KOPT-K1 (cell line): ENCODE measurements around the gene OGFR.

ENCODE experiments used
- H3K27ac ChIP-seq: fragments of 200-600 bp; sonication (generic); 2 replicates; pipeline ENCODE4 v1.5.1; 2016; ENCODE audit warnings: antibody characterized with exemption, mild to moderate bottlenecking, low read depth, low read length; ENCODE audit not compliant: poor library complexity, severe bottlenecking
- H3K36me3 ChIP-seq: fragments of 200-600 bp; sonication (generic); 2 replicates; pipeline ENCODE4 v1.5.1; 2017; ENCODE audit warnings: antibody characterized with exemption, mild to moderate bottlenecking, low read length, moderate library complexity; ENCODE audit not compliant: insufficient read depth
- H3K9me3 ChIP-seq: fragments of 200-600 bp; sonication (generic); 2 replicates; pipeline ENCODE4 v1.5.1; 2017; ENCODE audit warnings: antibody characterized with exemption, low read length, mild to moderate bottlenecking; ENCODE audit not compliant: insufficient read depth, poor library complexity, severe bottlenecking

OGFR gene

DNA sequence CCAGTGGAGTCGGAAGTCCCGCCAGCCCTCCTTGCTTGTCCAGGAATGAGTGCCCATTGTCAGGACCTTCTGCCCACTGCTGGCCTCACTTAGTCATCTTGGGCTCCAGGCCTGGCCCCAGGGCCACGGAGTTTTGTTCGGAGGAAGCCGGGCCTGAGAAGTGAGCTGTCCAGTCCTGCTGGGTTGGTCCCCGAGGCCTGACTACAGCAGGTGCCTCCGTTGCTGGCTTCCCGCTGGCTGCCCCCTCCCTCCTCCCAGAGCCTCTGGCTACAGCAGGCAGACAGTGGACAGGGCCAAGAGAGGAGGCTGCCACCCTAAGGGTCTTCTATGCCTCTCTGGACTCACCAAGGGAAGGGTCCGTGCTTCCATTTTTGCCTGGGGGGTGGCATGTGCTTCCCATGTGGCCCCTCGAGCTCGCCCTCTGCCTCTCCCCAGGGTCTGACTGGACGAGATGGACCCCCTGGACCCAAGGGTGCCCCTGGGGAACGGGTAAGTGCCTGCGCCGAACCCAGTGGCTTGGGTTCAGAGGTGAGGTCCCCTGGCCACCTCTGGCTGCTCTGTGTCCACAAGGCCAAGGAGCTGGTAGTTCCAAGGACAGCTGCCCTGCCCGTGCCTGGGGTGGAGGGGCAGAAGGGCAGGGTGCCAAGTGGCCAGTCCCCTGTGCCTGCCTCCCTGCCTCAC, 15.0 kb downstream of the OGFR start:
- Histone ChIP-seq H3K9me3 (no peaks in the 10 kb centered on the region), H3K36me3 (no peaks in the 10 kb centered on the region), H3K27ac (no peak overlapping the region)

DNA sequence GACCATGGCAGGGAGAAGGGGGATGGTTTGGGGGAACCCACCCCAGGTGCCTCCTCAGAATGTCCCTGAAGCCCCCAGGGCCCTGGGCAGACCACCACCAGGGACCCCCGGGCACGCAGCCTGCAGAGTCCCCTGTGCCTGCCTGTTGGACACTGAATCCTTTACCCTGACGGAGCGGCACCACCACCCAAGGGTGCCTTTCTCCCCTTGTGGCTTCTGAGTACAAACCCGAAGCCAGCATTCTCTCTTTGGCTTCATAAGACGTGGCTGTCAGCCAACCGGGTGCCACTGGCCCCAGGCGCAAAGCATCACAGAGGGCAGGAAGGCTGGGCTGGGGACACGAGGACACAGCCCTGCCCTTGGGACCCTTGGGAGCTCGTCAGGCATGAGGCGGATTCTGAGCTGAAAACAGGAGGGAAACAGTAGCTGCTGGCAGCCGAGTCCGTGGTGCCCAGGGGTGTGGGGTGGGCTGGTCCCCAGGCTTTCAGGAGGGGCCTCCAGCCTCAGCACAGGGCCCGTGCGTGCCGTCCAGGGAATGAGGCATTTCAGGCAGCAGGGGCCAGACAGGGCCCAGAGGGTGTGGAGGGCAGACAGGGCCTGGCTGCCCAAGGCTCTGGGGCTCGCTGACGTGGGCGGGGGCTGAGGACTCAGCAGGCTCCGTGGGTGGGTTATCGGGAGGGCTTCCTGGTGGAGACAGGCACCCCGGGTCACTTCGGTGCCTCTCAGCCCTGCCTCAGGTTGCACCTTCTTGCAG, 15.8 kb downstream of the OGFR start:
- Histone ChIP-seq H3K36me3 (no peaks in the 10 kb centered on the region), H3K27ac (no peak overlapping the region), H3K9me3 (no peaks in the 10 kb centered on the region)

DNA sequence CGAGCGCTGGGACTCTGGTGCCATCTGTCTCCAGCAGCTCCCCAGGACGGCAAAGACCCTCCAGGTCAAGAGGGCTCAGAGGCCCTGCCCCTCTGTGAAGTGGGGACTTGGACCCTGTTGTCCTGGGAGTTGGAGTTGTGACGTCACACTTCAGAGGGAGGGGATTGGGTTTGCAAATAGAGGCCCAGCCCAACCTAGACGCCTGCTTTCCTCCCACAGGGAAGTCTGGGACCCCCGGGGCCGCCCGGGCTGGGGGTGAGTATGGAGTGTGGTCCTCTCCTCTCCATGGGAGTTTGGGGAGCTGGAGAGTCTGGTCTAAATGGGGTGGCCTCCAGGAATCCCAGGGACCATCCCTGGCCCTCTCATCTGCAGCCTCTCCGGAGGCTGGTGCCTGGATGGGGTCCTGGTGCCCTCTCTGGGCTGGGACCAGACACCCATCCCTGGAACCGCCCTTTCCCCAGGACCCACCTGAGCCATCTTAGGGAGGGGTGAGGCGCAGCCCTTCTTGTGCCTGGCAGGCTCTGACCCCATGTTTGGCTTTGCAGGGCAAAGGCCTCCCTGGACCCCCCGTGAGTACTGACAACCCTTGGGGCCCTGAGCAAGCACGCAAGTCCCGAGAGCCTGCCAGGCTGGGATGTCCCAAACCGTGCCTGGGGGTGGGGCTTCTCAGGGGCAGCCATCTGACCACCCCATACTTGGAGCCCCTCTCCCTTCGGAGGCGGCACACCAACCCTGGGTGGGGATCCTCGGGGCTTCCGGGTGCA, 16.5 kb downstream of the OGFR start:
- no peak overlapping the region for H3K27ac ChIP-seq
- H3K9me3 ChIP-seq = no peaks in the 10 kb centered on the region
- no peaks in the 10 kb centered on the region for H3K36me3 ChIP-seq

DNA sequence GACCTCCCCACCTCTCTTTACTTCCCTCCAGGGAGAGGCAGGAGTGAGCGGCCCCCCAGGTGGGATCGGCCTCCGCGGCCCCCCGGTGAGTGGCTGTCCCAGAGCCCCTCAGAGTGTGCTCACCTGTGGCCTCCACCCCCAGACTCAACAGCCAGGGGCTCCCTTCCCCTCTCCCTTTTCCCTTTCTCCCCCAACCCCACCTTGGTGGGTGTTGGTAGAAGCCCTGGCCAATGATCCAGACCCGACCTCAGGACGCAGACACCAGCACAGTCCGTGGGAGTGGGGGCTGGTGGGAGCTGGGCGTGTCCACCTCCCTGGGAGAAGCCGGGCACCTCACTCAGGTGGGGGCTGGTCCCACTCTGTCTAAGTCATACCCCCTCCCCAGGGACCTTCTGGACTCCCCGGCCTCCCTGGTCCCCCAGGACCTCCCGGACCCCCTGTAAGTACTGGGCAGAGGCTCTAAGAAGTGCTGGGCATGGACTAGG, 17.1 kb downstream of the OGFR start:
- Histone ChIP-seq H3K36me3 (no peaks in the 10 kb centered on the region), H3K27ac (no peak overlapping the region), H3K9me3 (no peaks in the 10 kb centered on the region)

DNA sequence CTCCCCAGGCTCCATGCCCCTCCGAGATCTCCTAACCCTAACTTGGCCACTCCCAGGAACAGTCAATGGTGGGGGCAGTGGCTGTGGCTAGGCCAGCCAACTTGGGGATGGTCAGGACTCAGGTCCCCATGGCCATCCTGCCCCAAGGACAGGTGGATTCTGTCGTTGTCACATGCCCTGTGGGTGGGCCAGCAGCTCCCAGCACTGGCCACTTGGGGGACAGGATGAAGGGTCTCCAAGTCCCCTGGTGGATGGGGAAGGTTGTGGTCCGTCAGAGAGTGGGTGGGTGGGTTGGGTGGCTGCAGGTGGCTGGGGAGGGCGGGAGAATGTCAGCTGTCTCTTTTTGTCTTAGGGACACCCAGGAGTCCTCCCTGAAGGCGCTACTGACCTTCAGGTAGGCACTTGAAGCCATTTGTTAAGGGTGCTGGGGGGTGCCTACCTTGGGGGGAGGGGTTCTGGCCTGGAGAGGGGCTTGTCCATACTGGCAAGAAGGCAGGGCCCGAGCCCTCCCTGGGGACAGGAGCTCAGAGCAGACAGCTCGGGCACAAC, 17.7 kb downstream of the OGFR start:
- H3K9me3 ChIP-seq = no peaks in the 10 kb centered on the region
- H3K27ac ChIP-seq = no peak overlapping the region
- no peaks in the 10 kb centered on the region for H3K36me3 ChIP-seq

DNA sequence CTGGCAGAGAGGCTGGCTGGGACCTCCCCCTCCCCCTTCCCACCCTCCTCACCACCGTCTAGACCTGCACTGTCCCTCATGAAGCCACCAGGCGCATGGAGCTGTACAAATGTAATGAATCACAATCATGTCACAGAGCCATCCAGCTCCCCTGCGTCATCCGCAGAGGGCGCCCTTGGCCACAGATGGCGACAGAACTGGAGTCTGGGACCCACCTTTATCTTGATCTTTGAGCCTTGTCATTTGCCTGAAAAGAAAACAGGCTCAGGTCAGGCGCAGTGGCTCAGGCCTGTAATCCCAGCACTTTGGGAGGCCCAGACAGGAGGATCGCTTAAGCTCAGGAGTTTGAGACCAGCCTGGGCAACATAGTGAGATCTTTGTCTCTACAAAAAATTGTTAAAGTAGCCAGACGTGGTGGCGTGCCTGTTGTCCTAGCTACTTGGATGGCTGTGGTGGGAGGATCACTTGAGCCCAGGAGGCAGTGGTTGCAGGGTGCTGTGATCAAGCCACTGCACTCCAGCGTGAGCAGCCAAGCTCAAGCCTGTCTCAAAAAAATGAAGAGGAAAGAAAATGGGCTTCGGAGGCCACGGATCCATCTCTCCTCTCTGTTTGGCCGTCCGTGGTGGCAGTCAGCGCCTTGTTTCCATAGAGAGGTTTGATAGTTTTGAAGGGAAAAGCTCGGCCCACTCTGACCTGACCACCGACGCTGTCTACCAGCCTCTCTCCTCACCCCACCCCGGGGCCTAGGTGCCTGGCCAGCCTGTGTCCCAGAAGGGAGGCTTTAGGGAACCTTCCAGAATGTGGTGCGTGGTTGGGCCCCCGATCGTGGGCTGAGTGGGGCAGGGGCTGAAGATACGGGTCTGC, 18.4 kb downstream of the OGFR start:
- no peaks in the 10 kb centered on the region for H3K36me3 ChIP-seq
- no peaks in the 10 kb centered on the region for H3K9me3 ChIP-seq
- H3K27ac ChIP-seq = no peak overlapping the region

DNA sequence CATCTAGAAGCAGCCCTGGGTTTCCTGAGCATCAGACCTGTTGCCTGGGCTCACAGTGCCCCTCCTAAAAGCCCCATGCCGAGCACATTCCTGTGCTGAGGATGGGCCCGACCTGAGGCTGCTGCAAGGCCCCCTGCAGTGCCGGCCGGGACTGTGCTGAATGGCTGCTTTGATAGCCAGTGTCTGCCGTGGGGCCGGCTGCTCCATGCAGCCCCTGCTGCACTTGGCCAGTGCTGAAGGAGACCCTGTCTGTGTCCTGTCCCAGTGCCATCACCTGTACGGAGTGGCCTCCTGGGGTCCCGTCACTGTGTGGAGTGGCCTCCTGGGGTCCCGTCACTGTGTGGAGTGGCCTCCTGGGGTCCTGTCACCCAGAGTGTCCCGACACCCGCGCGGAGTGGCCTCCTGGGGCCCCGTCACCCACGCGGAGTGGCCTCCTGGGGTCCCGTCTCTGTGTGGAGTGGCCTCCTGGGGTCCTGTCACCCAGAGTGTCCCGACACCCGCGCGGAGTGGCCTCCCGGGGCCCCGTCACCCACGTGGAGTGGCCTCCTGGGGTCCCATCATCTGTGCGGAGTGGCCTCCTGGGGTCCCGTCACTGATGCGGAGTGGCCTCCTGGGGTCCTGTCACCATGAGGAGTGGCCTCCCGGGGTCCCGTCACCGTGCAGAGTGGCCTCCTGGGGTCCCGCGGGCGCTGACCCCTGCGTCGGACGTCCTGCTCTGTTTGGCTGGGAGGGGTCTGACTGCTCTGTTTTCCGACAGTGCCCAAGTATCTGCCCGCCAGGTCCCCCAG, 19.2 kb downstream of the OGFR start:
- H3K36me3 ChIP-seq = no peaks in the 10 kb centered on the region
- no peak overlapping the region for H3K27ac ChIP-seq
- no peaks in the 10 kb centered on the region for H3K9me3 ChIP-seq

DNA sequence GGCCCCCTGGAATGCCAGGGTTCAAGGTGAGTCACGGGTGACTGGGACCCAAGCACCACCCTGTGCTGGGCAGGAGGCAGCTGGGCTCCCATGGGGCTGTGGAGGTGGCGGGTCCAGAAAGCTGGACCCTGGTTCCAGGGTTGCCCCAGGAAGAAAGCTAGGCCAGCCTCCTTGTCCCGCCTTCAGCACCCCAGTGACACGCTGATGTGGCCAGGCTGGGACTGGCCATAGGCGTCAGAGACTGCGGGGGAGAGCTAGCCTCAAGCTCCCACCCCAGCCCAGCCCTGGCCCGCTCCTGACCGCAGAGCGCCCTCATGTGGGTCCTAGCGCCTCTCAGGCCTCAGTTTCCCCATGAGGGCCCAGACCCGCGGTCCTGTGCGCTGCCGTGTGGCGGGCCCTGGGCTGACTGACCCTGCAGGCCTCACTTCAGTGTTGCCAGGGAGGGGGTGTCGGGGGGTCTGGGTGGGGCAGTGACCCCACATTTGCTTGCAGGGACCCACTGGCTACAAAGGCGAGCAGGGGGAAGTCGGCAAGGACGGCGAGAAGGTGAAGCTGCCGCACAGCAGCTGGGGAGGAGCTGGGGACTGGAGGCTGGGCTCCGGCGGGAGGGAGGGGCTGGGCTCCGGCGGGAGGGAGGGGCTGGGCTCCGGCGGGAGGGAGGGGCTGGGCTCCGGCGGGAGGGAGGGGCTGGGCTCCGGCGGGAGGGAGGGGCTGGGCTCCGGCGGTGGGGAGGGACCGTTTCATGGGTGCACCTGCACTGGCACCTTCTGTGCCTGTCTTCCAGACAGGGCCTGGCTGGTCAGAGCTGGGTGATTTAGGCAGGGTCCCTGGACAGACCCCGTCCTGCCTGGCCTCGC, 20.1 kb downstream of the OGFR start:
- Histone ChIP-seq H3K27ac (peak overlapping the region; percentile 48), H3K36me3 (no peaks in the 10 kb centered on the region), H3K9me3 (no peaks in the 10 kb centered on the region)

DNA sequence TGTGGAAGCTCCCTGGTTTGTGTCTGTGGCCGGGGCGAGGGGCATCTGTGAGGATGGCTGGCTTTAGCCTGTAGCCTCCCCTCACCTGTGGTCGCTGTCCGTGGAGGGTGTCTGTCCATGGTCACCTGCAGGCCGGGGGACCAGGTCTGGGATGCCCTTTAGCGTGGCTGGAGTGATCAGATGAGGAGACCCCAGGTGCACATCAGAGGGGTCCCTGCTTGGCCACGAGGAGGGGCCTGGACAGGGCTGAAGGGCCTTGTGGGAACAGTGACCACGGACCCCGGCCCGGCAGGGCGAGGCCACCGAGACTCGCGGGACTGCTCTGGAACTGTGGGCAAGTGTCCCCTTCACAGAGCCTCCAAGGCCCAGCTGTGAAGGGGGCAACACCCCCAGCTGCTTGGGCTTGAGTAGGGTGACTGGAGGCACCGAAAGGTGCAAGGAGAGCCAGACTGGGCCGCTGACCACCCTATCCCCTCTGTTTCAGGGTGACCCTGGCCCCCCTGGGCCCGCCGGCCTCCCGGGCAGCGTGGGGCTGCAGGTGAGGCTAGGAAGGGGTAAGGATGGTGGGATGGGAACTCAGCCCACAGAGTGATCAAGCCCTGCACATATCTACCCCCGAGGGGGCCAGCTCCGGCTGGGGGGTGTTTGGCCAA, 20.8 kb downstream of the OGFR start:
- no peaks in the 10 kb centered on the region for H3K9me3 ChIP-seq
- no peak overlapping the region for H3K27ac ChIP-seq
- no peaks in the 10 kb centered on the region for H3K36me3 ChIP-seq

DNA sequence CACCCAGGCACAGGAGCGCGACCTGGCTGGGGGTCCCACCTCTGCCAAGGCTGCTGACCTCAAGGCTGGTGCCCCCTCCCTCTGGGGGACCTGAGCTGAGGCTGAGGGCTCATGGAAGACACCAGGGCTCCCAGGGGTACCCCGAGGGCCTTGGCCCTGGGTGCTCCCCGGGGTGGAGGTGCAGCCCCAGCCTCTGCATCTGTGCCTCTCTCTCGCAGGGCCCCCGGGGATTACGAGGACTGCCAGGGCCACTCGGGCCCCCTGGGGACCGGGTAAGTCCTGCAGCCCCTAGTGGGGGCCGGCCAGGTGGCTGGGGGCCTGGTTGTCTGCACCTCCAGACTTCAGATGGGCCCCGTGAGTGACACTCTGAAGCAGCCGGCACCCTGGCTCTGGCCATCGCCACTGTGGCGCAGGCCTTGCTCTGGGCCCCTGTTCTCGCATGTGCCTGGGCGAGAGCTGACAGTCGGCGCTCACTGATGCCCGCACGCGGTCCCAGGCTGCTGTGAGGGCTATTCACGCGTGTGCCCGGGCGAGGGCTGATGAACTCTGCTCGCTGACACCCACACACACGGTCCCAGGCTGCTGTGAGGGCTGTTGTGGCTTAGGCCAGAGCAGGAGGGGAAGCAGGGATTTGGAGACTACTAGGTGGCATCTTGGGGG, 21.5 kb downstream of the OGFR start:
- no peak overlapping the region for H3K27ac ChIP-seq
- H3K9me3 ChIP-seq = no peaks in the 10 kb centered on the region
- no peaks in the 10 kb centered on the region for H3K36me3 ChIP-seq

DNA sequence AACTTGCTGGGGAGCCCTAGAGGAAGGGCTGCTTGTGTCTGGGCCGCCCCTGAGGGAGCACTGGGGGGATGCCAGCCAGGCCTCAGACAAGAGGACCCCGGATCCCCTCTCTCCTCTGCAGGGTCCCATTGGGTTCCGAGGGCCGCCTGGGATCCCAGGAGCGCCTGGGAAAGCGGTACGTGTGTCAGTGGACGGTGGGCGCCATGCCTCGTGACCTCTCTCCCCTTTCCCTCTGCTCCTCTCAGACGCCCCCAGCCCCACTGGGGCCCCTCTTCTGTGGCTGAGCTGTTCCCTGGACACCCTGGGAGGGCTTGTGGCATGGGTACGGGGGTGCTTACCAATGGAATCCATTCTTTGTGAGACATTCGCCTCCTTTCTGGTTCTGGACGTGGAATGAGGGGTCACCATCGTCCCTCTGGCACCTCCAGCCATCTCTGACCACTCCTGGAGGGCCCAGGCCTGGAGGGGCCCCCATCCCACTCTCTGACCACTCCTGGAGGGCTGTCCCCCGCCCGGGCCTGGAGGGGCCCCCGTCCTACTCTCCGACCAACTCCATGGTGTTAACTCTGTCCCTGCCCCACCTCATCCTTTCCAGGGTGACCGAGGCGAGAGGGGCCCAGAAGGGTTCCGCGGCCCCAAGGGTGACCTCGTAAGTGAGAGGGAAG, 22.1 kb downstream of the OGFR start:
- no peaks in the 10 kb centered on the region for H3K36me3 ChIP-seq
- H3K27ac ChIP-seq = no peak overlapping the region
- H3K9me3 ChIP-seq = no peaks in the 10 kb centered on the region
